Kidney (tissue), 14 donors: ENCODE measurements around the gene DLGAP4. TPM values are rescaled to one million over a fixed set of nuclear protein-coding genes. Genes with fewer than 3 reads are reported as not detected.
A peak's percentile ranks its signal among the peaks of the same experiment; 100 is the strongest.

Experiments used
- DNase-seq, 5 donors: peaks; one replicate each; pipeline ENCODE4 v3.0.0-alpha.2; 2013 to 2020
- FAIRE-seq: peaks from 2 replicates; lab custom pipeline; 2012; peaks lifted over from hg19 to GRCh38; lab: Jason Lieb, UNC
- H3K27ac ChIP-seq, 2 donors: one replicate each; pipeline ENCODE4 v1.7.0; 2013; ENCODE audit warnings: low read depth in 2 of 2, low read length in 2 of 2, inconsistent platforms in 1 of 2
- H3K27me3 ChIP-seq: one replicate; pipeline ENCODE4 v1.7.1; 2013; ENCODE audit warnings: low read length, inconsistent platforms; ENCODE audit not compliant: control insufficient read depth, insufficient read depth
- H3K36me3 ChIP-seq, 3 donors: one replicate each; pipeline versions ENCODE4 v1.7.0 to v1.7.1; 2013; ENCODE audit warnings: low read length in 3 of 3, control low read depth in 1 of 3, inconsistent platforms in 1 of 3; ENCODE audit not compliant: insufficient read depth in 3 of 3, control insufficient read depth in 2 of 3
- H3K4me1 ChIP-seq, 3 donors: one replicate each; pipeline versions ENCODE4 v1.7.0 to v1.7.1; 2013; ENCODE audit warnings: low read length in 3 of 3, inconsistent platforms in 1 of 3, low read depth in 1 of 3; ENCODE audit not compliant: control insufficient read depth in 2 of 3, insufficient read depth in 2 of 3
- H3K4me3 ChIP-seq, 3 donors: one replicate each; pipeline versions ENCODE4 v1.7.0 to v1.8.1; 2013; ENCODE audit warnings: low read length in 3 of 3, control low read depth in 1 of 3, inconsistent platforms in 1 of 3
- H3K9ac ChIP-seq, 3 donors: one replicate each; pipeline versions ENCODE4 v1.7.0 to v1.7.1; 2013; ENCODE audit warnings: low read length in 3 of 3, control low read depth in 1 of 3, inconsistent platforms in 1 of 3
- H3K9me3 ChIP-seq, 3 donors: one replicate each; pipeline versions ENCODE4 v1.7.0 to v1.7.1; 2013; ENCODE audit warnings: low read length in 3 of 3, control low read depth in 1 of 3, inconsistent platforms in 1 of 3; ENCODE audit not compliant: control insufficient read depth in 2 of 3, insufficient read depth in 1 of 3
- intact Hi-C: fragments of 100-400 bp; cut with DNase I; formaldehyde crosslinking; loops from one replicate; pipeline ENCODE4 v1.11.1; 2022
- polyA plus RNA-seq: library from polyadenylated mRNA; stranded (reverse); fragments of 350-450 nt; fragmentation: Illumina TruSeq; extraction: RNeasy Lipid Tissue Mini Kit (QIAGEN cat#74804); gene quantifications from one replicate; pipeline ENCODE4 v1.2.3, GENCODE V29; 2014; ENCODE audit warnings: low read depth, low replicate concordance; ENCODE audit not compliant: insufficient read depth
- total RNA-seq: library from RNA; stranded (reverse); fragmentation: NEBNext Ultra II Directional; extraction: Animal tissue kit (Norgen Biotek cat#: 25700); gene quantifications from one replicate; pipeline ENCODE4 v1.2.1, GENCODE V29; 2021
- TF ChIP-seq, protein P1 (sequence below): IDR thresholded peaks from 3 replicates; pipeline ENCODE4 v1.5.1; 2012; ENCODE audit warnings: mild to moderate bottlenecking, moderate library complexity, borderline replicate concordance; ENCODE audit not compliant: insufficient read depth; ENCODE audit errors: extremely low read depth
- donor health status: control.
- donor health status: control.
- donor health status: control.
- donor health status: control.
- donor health status: control.
- donor health status: DM: yes; HTN: yes; CAD: no.
- donor health status: Normal renal cell carcinoma (clear cell type).

The DLGAP4 gene
- total and polyA plus RNA-seq, 2 donors from 2014 or later: 19.6 to 62.4 TPM

DNA sequence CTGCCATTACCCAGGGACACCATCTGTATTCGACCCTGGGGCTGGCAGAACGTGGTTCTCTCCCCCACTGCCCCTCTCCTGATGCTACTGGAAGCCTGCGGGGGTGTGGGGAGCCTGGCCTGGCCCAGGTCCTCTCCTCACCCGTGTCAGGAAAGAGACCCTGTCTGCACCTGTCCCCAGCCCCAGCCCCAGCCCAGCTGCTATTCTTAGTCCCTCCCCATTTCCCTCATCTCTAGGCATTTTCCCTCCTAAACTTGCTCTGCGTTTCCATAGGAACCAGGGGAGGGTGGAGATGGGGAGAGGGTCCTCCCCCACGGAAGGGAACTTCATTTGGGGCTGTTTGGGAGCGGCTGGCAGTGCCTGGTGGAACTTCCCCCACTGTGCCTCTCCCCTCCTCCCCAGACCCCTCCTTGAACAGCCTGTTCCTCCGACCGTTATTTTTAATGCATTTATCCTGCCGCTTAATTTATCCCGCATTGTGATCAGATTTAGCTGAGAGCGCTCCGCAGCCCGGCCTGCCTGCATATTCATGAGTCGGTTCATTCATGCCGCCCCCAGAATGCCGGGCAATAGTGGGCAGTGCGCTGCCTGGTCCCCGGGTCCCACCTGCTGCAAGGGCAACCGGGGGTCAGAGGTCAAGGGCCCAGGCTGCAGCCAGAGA, 31.8 kb upstream of the DLGAP4 start:
- DNase-seq (peak in 1 of 5 donors; percentile 10), FAIRE-seq (no peak)
- TF ChIP-seq, protein P1, sequence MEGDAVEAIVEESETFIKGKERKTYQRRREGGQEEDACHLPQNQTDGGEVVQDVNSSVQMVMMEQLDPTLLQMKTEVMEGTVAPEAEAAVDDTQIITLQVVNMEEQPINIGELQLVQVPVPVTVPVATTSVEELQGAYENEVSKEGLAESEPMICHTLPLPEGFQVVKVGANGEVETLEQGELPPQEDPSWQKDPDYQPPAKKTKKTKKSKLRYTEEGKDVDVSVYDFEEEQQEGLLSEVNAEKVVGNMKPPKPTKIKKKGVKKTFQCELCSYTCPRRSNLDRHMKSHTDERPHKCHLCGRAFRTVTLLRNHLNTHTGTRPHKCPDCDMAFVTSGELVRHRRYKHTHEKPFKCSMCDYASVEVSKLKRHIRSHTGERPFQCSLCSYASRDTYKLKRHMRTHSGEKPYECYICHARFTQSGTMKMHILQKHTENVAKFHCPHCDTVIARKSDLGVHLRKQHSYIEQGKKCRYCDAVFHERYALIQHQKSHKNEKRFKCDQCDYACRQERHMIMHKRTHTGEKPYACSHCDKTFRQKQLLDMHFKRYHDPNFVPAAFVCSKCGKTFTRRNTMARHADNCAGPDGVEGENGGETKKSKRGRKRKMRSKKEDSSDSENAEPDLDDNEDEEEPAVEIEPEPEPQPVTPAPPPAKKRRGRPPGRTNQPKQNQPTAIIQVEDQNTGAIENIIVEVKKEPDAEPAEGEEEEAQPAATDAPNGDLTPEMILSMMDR: no peak
- no peaks in the 10 kb centered on the region for H3K27me3 ChIP-seq
- H3K4me1 ChIP-seq: no peaks in the 10 kb centered on the region
- no peak overlapping the region for H3K9ac ChIP-seq
- H3K4me3 ChIP-seq: no peak overlapping the region
- intact Hi-C loops: no loop called here
- H3K36me3 ChIP-seq: no peaks in the 10 kb centered on the region
- H3K9me3 ChIP-seq: no peaks in the 10 kb centered on the region
- H3K27ac ChIP-seq: no peak overlapping the region

DNA sequence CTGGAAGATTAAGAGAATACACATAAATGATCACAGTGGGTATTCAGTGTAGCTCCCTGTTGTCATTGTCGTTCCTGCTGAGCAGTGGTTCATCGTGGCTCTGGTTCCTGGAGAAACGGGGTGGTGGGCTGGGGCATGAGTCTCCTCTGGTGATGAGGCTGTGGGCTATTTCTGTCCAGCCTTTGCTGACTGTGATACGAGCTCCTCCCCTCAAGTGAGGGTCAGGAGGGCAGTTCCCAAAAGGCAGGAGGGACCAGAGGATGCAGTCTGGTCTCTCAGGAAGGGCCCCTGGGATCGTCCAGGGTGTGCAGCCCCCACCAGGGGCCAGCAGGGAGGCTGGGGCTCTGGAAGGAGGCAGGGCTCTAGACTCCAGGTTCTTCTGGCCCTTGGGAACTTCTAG, 31.1 kb upstream of the DLGAP4 start:
- DNase-seq: no peak
- FAIRE-seq: no peak
- Histone ChIP-seq H3K36me3 (no peaks in the 10 kb centered on the region), H3K9me3 (no peaks in the 10 kb centered on the region), H3K27me3 (no peaks in the 10 kb centered on the region), H3K27ac (no peak overlapping the region), H3K4me1 (no peaks in the 10 kb centered on the region), H3K4me3 (no peak overlapping the region), H3K9ac (no peak overlapping the region)
- intact Hi-C loops: no loop called here
- TF ChIP-seq, protein P1: no peak

DNA sequence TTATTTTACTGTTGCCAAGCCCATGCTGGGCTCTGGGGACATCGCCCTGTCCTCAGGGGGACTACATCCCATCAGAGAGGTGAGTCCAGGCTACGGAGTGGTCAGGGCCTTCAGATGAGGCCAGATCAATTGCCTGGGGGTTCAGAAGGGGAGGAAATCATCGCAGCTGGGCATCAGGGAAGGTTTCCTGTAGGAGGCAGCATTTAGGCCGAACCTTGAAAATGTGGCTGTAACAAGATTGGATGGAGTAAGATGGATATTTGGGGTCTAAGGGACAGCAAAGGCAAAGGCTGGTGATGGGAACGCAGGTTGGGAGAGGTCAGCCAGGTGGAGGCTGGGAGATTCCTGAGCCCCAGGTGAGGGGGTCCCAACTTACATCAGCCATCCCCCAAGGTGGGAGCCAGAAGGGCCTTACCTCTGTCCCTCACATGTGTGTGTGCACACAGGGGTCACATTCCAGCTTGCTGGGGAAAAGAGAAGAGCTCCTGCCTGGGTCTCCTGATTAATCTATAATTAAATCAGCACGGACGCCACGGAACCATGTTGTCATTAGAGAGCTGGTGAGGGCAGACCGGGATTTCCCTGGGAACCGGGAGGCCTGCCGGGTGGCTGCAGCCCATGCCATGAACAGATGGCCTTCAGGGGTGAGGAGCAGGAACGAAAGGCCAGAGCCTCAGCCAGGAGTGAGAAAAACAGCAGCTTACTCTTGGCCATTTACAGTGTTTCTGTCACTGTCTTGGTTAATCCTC, 30.5 kb upstream of the DLGAP4 start:
- Histone ChIP-seq H3K9me3 (no peaks in the 10 kb centered on the region), H3K27me3 (no peaks in the 10 kb centered on the region), H3K36me3 (no peaks in the 10 kb centered on the region), H3K27ac (no peak overlapping the region), H3K4me1 (no peaks in the 10 kb centered on the region), H3K4me3 (no peak overlapping the region), H3K9ac (no peak overlapping the region)
- intact Hi-C loops: no loop called here
- FAIRE-seq: no peak
- DNase-seq: no peak
- TF ChIP-seq, protein P1: no peak
